ENCODE results near the gene ATP9B.
"Not testable (repeated sequence)": the region's sequence is repeated elsewhere in the genome, so short reads cannot be mapped to it uniquely, and the experiment has no call there.

- not testable (repeated sequence) for TF ChIP-seq CTCF, POLR2A (IDR thresholded peaks at IDR 0.05)
Measured at GRCh38 chr18:79072655-79073054, 3.5 kb downstream of the ATP9B start.

All from right lobe of liver (tissue), 4 donors.